Keratinocyte (primary cell): ENCODE data around the gene ANKRD44.

Experiments
- EZH2 ChIP-seq: IDR thresholded peaks from one replicate; pipeline ENCODE4 v1.6.1; 2012; ENCODE audit warnings: inconsistent platforms, mild to moderate bottlenecking, low read length, moderate library complexity
- TF ChIP-seq, protein P1 (sequence below), 3 experiments: IDR thresholded peaks in 1 of 3; conservative IDR thresholded peaks in 1 of 3; optimal IDR thresholded peaks in 1 of 3; 2 replicates in 2 of 3; 3 replicates in 1 of 3; pipeline versions ENCODE3 to v1.5.1; 2011; ENCODE audit warnings: low read length in 3 of 3, mild to moderate bottlenecking in 3 of 3, moderate library complexity in 2 of 3, control low read depth in 1 of 3, inconsistent platforms in 1 of 3; ENCODE audit not compliant: insufficient read depth in 2 of 3; ENCODE audit errors: extremely low read depth in 1 of 3

- TF ChIP-seq, protein P1, sequence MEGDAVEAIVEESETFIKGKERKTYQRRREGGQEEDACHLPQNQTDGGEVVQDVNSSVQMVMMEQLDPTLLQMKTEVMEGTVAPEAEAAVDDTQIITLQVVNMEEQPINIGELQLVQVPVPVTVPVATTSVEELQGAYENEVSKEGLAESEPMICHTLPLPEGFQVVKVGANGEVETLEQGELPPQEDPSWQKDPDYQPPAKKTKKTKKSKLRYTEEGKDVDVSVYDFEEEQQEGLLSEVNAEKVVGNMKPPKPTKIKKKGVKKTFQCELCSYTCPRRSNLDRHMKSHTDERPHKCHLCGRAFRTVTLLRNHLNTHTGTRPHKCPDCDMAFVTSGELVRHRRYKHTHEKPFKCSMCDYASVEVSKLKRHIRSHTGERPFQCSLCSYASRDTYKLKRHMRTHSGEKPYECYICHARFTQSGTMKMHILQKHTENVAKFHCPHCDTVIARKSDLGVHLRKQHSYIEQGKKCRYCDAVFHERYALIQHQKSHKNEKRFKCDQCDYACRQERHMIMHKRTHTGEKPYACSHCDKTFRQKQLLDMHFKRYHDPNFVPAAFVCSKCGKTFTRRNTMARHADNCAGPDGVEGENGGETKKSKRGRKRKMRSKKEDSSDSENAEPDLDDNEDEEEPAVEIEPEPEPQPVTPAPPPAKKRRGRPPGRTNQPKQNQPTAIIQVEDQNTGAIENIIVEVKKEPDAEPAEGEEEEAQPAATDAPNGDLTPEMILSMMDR (optimal IDR thresholded peaks at IDR 0.05 in 1 of 3, IDR thresholded peaks at IDR 0.05 in 1 of 3, conservative IDR thresholded peaks at IDR 0.05 in 1 of 3; ENCODE audit: extremely low read depth in 1 of 3, insufficient read depth in 2 of 3, low read length in 3 of 3): no peak
- TF ChIP-seq EZH2: no peak
These were observed 424 bp upstream of the ANKRD44 start for GRCh38 chr2:197310987-197311420.
